CD14-positive monocyte (primary cell): ENCODE data around the gene DLGAP1. TPM values are rescaled to one million over a fixed set of nuclear protein-coding genes. Genes with fewer than 3 reads are reported as not detected.

Experiments used
- DNase-seq, 3 donors: peaks; one replicate each; pipeline ENCODE4 v3.0.0-alpha.2; 2011 to 2022
- H2AFZ ChIP-seq: 2 replicates; pipeline ENCODE4 v1.6.0; 2012; ENCODE audit warnings: mild to moderate bottlenecking, low read depth, low read length, inconsistent platforms; ENCODE audit not compliant: insufficient read depth, poor library complexity, severe bottlenecking
- H3K27ac ChIP-seq, 2 donors: 1 replicate in 1 of 2; 2 replicates in 1 of 2; pipeline ENCODE4 v1.5.1; 2012 to 2013; ENCODE audit warnings: low read length in 2 of 2, control low read depth in 1 of 2, inconsistent platforms in 1 of 2, low read depth in 1 of 2, mild to moderate bottlenecking in 1 of 2
- H3K27me3 ChIP-seq, 2 donors: one replicate each; pipeline versions ENCODE4 v1.6.0 to v1.6.1; 2011 to 2013; ENCODE audit warnings: low read length in 2 of 2; ENCODE audit not compliant: control insufficient read depth in 2 of 2, insufficient read depth in 2 of 2
- H3K36me3 ChIP-seq, 2 donors: replicated peaks in 1 of 2; 1 replicate in 1 of 2; 2 replicates in 1 of 2; pipeline versions ENCODE4 v1.5.1 to v1.6.1; 2012 to 2013; ENCODE audit warnings: low read length in 2 of 2, control low read depth in 1 of 2, inconsistent platforms in 1 of 2, mild to moderate bottlenecking in 1 of 2; ENCODE audit not compliant: insufficient read depth in 2 of 2, control insufficient read depth in 1 of 2
- H3K4me1 ChIP-seq, 2 donors: 1 replicate in 1 of 2; 2 replicates in 1 of 2; pipeline versions ENCODE4 v1.5.1 to v1.6.1; 2012 to 2013; ENCODE audit warnings: low read length in 2 of 2, control low read depth in 1 of 2, inconsistent platforms in 1 of 2, mild to moderate bottlenecking in 1 of 2, moderate library complexity in 1 of 2; ENCODE audit not compliant: insufficient read depth in 2 of 2, control insufficient read depth in 1 of 2
- H3K4me2 ChIP-seq: replicated peaks from 2 replicates; pipeline ENCODE3; 2012; ENCODE audit warnings: low read length, moderate library complexity, mild to moderate bottlenecking; ENCODE audit not compliant: poor library complexity, severe bottlenecking; ENCODE audit errors: extremely low read depth
- H3K4me3 ChIP-seq, 3 experiments: fragments of 200-600 bp in 1 of 3; sonication (generic) in 1 of 3; replicated peaks in 1 of 3; 1 replicate in 2 of 3; 2 replicates in 1 of 3; pipeline ENCODE4 v1.5.1; 2011 to 2013; ENCODE audit warnings: low read length in 3 of 3, mild to moderate bottlenecking in 3 of 3, control low read depth in 2 of 3, low read depth in 2 of 3, inconsistent platforms in 1 of 3, moderate library complexity in 1 of 3
- H3K79me2 ChIP-seq: 2 replicates; pipeline ENCODE4 v1.6.0; 2012; ENCODE audit warnings: mild to moderate bottlenecking, control low read depth, inconsistent platforms, low read length, moderate library complexity; ENCODE audit not compliant: insufficient read depth
- H3K9ac ChIP-seq: 2 replicates; pipeline ENCODE4 v1.6.0; 2017; ENCODE audit warnings: low read length, mild to moderate bottlenecking; ENCODE audit not compliant: insufficient read depth, poor library complexity, severe bottlenecking
- H3K9me3 ChIP-seq, 2 donors: replicated peaks in 1 of 2; 1 replicate in 1 of 2; 2 replicates in 1 of 2; pipeline versions ENCODE4 v1.5.1 to v1.6.1; 2012 to 2013; ENCODE audit warnings: low read length in 2 of 2, control low read depth in 1 of 2; ENCODE audit not compliant: control insufficient read depth in 1 of 2, insufficient read depth in 1 of 2
- H4K20me1 ChIP-seq: 2 replicates; pipeline ENCODE4 v1.6.0; 2012; ENCODE audit warnings: mild to moderate bottlenecking, low read length, control low read depth, moderate library complexity; ENCODE audit not compliant: insufficient read depth
- H3K27ac Mint-ChIP-seq, 7 donors: one replicate each; pipeline ENCODE4 v1.8.0; 2020; ENCODE audit warnings: mild to moderate bottlenecking in 7 of 7, mixed read lengths in 7 of 7, moderate library complexity in 6 of 7, inconsistent platforms in 2 of 7
- H3K27me3 Mint-ChIP-seq, 3 donors: one replicate each; pipeline ENCODE4 v1.8.0; 2021 to 2022; ENCODE audit warnings: low read depth in 3 of 3, mild to moderate bottlenecking in 3 of 3, mixed read lengths in 3 of 3, moderate library complexity in 3 of 3, inconsistent platforms in 1 of 3
- H3K36me3 Mint-ChIP-seq, 2 donors: one replicate each; pipeline ENCODE4 v1.8.0; 2020; ENCODE audit warnings: mixed read lengths in 2 of 2, inconsistent platforms in 1 of 2, mild to moderate bottlenecking in 1 of 2
- H3K4me1 Mint-ChIP-seq: one replicate; pipeline ENCODE4 v1.8.0; 2020; ENCODE audit warnings: mild to moderate bottlenecking, mixed read lengths
- H3K4me3 Mint-ChIP-seq, 2 donors: one replicate each; pipeline ENCODE4 v1.8.0; 2020; ENCODE audit warnings: mild to moderate bottlenecking in 2 of 2, mixed read lengths in 2 of 2, moderate library complexity in 1 of 2
- H3K9me3 Mint-ChIP-seq, 7 donors: one replicate each; pipeline ENCODE4 v1.8.0; 2020 to 2022; ENCODE audit warnings: mixed read lengths in 7 of 7, mild to moderate bottlenecking in 6 of 7, moderate library complexity in 6 of 7, inconsistent platforms in 2 of 7
- CTCF ChIP-seq: fragments of 200-600 bp; IDR thresholded peaks from one replicate; pipeline ENCODE4 v1.8.0; 2022; ENCODE audit warnings: antibody characterized with exemption, mild to moderate bottlenecking
- WGBS: methylation state at CpG from one replicate; pipeline ENCODE4 v1.1.5; 2013; ENCODE audit warnings: missing lambda C conversion rate; ENCODE audit not compliant: insufficient coverage; 5-methylcytosine and 5-hydroxymethylcytosine counted together
- intact Hi-C, 2 donors: fragments of 100-400 bp; cut with micrococcal nuclease; formaldehyde crosslinking; loops; one replicate each; pipeline versions ENCODE4 v1.15.0 to v1.15.1; 2023
- polyA plus RNA-seq, 3 donors: library from polyadenylated mRNA; depleted of rRNA in 1 of 3; unstranded in 2 of 3; stranded (reverse) in 1 of 3; fragments of 300-500 nt in 2 of 3; fragments of >200 nt in 1 of 3; fragmentation: Illumina TruSeq in 2 of 3; gene quantifications; 1 replicate in 2 of 3; 2 replicates in 1 of 3; pipeline ENCODE4 v1.2.3, GENCODE V29; 2012 to 2021

Gene DLGAP1
- polyA plus RNA-seq, 3 donors = 0.09 to 0.42 TPM; not detected in 1

- Histone ChIP-seq H3K36me3 (no peaks in the 10 kb centered on the region), H3K27me3 (no peaks in the 10 kb centered on the region), H2AFZ (no peak overlapping the region), H3K4me1 (peaks cover 46 to 49% of the 10 kb centered on the region in 2 donors), H3K4me2 (peak overlapping the region; percentile 84), H3K79me2 (no peaks in the 10 kb centered on the region), H3K9me3 (no peaks in the 10 kb centered on the region), H3K27ac (peak overlapping the region in 1 of 2 donors; percentile 98), H3K9ac (no peak overlapping the region), H4K20me1 (no peaks in the 10 kb centered on the region), H3K4me3 (peak overlapping the region in 1 of 3 experiments; percentile 71)
- peaks cover 0 to 5% (median 0%) of the 10 kb centered on the region in 3 donors for H3K27me3 Mint-ChIP-seq
- H3K4me1 Mint-ChIP-seq = peaks cover 46% of the 10 kb centered on the region
- H3K4me3 Mint-ChIP-seq = no peak overlapping the region
- H3K9me3 Mint-ChIP-seq = peaks cover 0 to 1% (median 0%) of the 10 kb centered on the region in 7 donors
- peak overlapping the region in 3 of 7 donors; percentile 53 to 96 (median 95) for H3K27ac Mint-ChIP-seq
- no peak for TF ChIP-seq CTCF
- DNase-seq = no peak
- WGBS = 87% methylated on average over 3 of the region's 6 CpGs
- intact Hi-C loops = loop anchor here (5.0 to 10.0 kb wide), 6 partner anchors 132 to 948 kb away; partner anchors contain the start of genes EMILIN2 (in 2 of the 2) and MYL12B (in 2 of the 2)
- H3K36me3 Mint-ChIP-seq = peaks cover 3 to 4% of the 10 kb centered on the region in 2 donors
Observed at GRCh38 chr18:3592864-3593263, 862.2 kb downstream of the DLGAP1 start.

GRCh38 chr18:3590096-3590630, 864.9 kb downstream of the DLGAP1 start:
- TF ChIP-seq CTCF = no peak
- H2AFZ ChIP-seq = no peak overlapping the region
- peaks cover 19 to 29% of the 10 kb centered on the region in 2 donors for H3K4me1 ChIP-seq
- Mint-ChIP-seq H3K4me3 (no peak overlapping the region), H3K27me3 (peaks cover 0 to 3% (median 0%) of the 10 kb centered on the region in 3 donors), H3K9me3 (peaks cover 0 to 6% (median 1%) of the 10 kb centered on the region in 7 donors), H3K4me1 (peaks cover 28% of the 10 kb centered on the region), H3K27ac (no peak overlapping the region), H3K36me3 (no peaks in the 10 kb centered on the region)
- intact Hi-C loops = loop anchor here (5.0 to 10.0 kb wide), 6 partner anchors 135 to 945 kb away; partner anchors contain the start of genes EMILIN2 (in 2 of the 2) and MYL12B (in 2 of the 2)
- H3K9ac ChIP-seq = no peak overlapping the region
- 95% methylated on average over 3 of the region's 8 CpGs for WGBS
- no peak for DNase-seq
- no peaks in the 10 kb centered on the region for H4K20me1 ChIP-seq
- no peak overlapping the region for H3K27ac ChIP-seq
- no peak overlapping the region for H3K4me2 ChIP-seq
- H3K4me3 ChIP-seq = no peak overlapping the region
- no peaks in the 10 kb centered on the region for H3K79me2 ChIP-seq
- no peaks in the 10 kb centered on the region for H3K9me3 ChIP-seq
- no peaks in the 10 kb centered on the region for H3K36me3 ChIP-seq
- H3K27me3 ChIP-seq = no peaks in the 10 kb centered on the region
